NB4 (cell line): ENCODE measurements around the gene TEDDM1.

Experiments used
- MYC ChIP-seq: IDR thresholded peaks from 2 replicates; pipeline ENCODE4 v1.6.1; 2011; ENCODE audit warnings: low read depth, low read length
- POLR2A ChIP-seq: IDR thresholded peaks from 2 replicates; pipeline ENCODE4 v1.6.1; 2011; ENCODE audit warnings: mild to moderate bottlenecking; ENCODE audit not compliant: insufficient read length; ENCODE audit errors: extremely low read depth
- TF ChIP-seq, protein P1 (sequence below): IDR thresholded peaks from one replicate; pipeline ENCODE4 v1.5.1; 2012; ENCODE audit warnings: low read depth, low read length

GRCh38 chr1:182400567-182400966 lies at the start of gene TEDDM1:
- TF ChIP-seq POLR2A (no peak), MYC (no peak)
- TF ChIP-seq, protein P1, sequence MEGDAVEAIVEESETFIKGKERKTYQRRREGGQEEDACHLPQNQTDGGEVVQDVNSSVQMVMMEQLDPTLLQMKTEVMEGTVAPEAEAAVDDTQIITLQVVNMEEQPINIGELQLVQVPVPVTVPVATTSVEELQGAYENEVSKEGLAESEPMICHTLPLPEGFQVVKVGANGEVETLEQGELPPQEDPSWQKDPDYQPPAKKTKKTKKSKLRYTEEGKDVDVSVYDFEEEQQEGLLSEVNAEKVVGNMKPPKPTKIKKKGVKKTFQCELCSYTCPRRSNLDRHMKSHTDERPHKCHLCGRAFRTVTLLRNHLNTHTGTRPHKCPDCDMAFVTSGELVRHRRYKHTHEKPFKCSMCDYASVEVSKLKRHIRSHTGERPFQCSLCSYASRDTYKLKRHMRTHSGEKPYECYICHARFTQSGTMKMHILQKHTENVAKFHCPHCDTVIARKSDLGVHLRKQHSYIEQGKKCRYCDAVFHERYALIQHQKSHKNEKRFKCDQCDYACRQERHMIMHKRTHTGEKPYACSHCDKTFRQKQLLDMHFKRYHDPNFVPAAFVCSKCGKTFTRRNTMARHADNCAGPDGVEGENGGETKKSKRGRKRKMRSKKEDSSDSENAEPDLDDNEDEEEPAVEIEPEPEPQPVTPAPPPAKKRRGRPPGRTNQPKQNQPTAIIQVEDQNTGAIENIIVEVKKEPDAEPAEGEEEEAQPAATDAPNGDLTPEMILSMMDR, result no peak
